ENCODE results near the gene TNRC6A. TPM values are rescaled to one million over a fixed set of nuclear protein-coding genes. Genes with fewer than 3 reads are reported as not detected.

Gene TNRC6A
- total and polyA plus RNA-seq, 10 of the 15 experiments (the other 5 are each of a cell fraction or from before 2014, with no cell fraction given), result 4.6 to 41.3 (median 29.7) TPM

DNA sequence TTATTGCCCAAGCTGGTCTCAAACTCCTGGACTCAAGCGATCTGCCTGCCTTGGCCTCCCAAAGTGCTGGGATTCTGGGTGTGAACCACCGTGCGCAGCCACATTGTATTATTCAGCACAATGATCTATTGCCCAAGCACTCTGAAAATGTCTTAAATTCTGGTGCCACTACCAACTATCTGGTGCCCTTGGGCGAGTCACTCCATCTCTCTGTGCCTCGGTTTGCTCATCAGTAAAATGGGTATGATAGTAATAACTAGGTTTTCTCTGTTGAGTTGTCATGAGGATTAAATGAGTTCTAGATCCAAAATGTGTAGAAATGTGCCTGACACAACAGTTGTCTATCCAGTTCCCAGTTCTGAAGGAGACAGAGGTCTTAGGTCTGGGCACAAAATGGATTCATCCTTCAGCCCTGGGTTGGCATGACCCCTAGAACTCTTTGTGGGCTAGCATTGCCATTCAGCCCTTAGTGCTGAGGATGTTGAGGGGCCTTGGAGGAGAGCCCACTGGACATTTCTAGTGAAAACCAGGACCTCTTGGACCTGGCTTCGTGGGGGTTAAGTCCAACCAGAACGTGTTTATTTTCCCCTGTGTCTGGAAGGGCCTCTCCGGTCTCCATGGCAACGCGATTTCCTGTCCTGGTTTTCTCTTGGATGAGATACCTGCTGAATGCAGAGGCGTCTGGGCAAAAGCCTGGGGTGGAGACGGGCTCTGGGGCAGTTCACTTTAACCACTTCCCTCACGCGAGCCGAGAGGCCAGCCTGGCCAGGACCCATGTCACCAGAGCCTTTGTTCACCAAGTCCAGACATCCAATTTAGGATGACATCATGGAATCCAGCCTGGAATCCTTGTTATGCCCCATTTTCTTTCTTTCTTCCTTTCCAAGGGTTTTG, 43.7 kb upstream of the TNRC6A start:
- Histone ChIP-seq H3K27me3 (replicated peaks in 1 of 2; ENCODE audit: control insufficient read depth in 2 of 2, insufficient read depth in 2 of 2, low read length in 1 of 2) (no peaks in the 10 kb centered on the region), H3K79me2 (ENCODE audit: control insufficient read depth, insufficient read depth, low read length) (no peaks in the 10 kb centered on the region), H3K9ac (ENCODE audit: control insufficient read depth, insufficient read depth, low read length) (no peak overlapping the region), H3K4me3 (no peak overlapping the region), H2AFZ (ENCODE audit: control insufficient read depth, low read depth, low read length) (no peak overlapping the region), H3K4me2 (ENCODE audit: control insufficient read depth, insufficient read depth) (no peak overlapping the region), H3K27ac (ENCODE audit: control insufficient read depth, insufficient read depth) (no peak overlapping the region), H3K36me3 (ENCODE audit: control insufficient read depth in 2 of 2, insufficient read depth in 2 of 2, low read length in 1 of 2) (no peaks in the 10 kb centered on the region), H3K9me3 (replicated peaks; ENCODE audit: control insufficient read depth, insufficient read depth, low read length) (no peaks in the 10 kb centered on the region), H3K4me1 (ENCODE audit: control insufficient read depth, insufficient read depth, low read length) (no peaks in the 10 kb centered on the region), H4K20me1 (ENCODE audit: control insufficient read depth, insufficient read depth) (no peaks in the 10 kb centered on the region)
- 33% methylated on average over 15 of the region's 15 CpGs for WGBS (ENCODE audit: insufficient coverage, insufficient replicate concordance, low lambda C conversion rate, missing lambda C conversion rate)
- ChIA-PET CTCF (interaction anchor here (2.3 kb wide), 1 partner anchor 168 kb away, joined by 5 read pairs; no protein-coding TSS in a partner anchor), SMC1A (ENCODE audit: uncharacterized antibody, unreplicated experiment) (no interaction called here), POLR2A (no interaction called here), RAD21 (ENCODE audit: unreplicated experiment) (no interaction called here)
- BruUV-seq (replicated peaks), result no TSS peak
- ATAC-seq (no peak), FAIRE-seq (no peak), DNase-seq (ENCODE audit: low read depth, low spot score) (no peak)
- intact Hi-C loops (cut with micrococcal nuclease; ENCODE audit: unreplicated experiment), result loop anchor here (10.0 kb wide), 1 partner anchor 101 kb away; no protein-coding TSS in a partner anchor
- TF ChIP-seq, protein P1, sequence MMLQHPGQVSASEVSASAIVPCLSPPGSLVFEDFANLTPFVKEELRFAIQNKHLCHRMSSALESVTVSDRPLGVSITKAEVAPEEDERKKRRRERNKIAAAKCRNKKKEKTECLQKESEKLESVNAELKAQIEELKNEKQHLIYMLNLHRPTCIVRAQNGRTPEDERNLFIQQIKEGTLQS (IDR thresholded peaks at IDR 0.05; ENCODE audit: borderline replicate concordance, extremely low read depth, low read depth, low read length), result no peak
- no peak for TF ChIP-seq BCL11A (IDR thresholded peaks at IDR 0.05; ENCODE audit: low read depth, low read length)
- no peak for TF ChIP-seq POLR2AphosphoS2 (IDR thresholded peaks at IDR 0.05; ENCODE audit: low read depth, low read length)
- TF ChIP-seq HDGF (IDR thresholded peaks at IDR 0.05), result no peak
- TF ChIP-seq TCF12 (IDR thresholded peaks at IDR 0.05; ENCODE audit: low read depth, low read length), result no peak
- TF ChIP-seq IKZF1 (conservative IDR thresholded peaks at IDR 0.05), result no peak
- no peak for TF ChIP-seq ZNF384 (IDR thresholded peaks at IDR 0.05; ENCODE audit: borderline replicate concordance, low read depth, low read length)
- TF ChIP-seq SMARCA5 (IDR thresholded peaks at IDR 0.05), result no peak
- no peak for TF ChIP-seq IKZF2 (IDR thresholded peaks at IDR 0.05)
- no peak for TF ChIP-seq IRF4 (IDR thresholded peaks at IDR 0.05; ENCODE audit: low read depth, low read length)
- TF ChIP-seq BACH1 (IDR thresholded peaks at IDR 0.05; ENCODE audit: borderline replicate concordance), result no peak
- TF ChIP-seq, protein P2, sequence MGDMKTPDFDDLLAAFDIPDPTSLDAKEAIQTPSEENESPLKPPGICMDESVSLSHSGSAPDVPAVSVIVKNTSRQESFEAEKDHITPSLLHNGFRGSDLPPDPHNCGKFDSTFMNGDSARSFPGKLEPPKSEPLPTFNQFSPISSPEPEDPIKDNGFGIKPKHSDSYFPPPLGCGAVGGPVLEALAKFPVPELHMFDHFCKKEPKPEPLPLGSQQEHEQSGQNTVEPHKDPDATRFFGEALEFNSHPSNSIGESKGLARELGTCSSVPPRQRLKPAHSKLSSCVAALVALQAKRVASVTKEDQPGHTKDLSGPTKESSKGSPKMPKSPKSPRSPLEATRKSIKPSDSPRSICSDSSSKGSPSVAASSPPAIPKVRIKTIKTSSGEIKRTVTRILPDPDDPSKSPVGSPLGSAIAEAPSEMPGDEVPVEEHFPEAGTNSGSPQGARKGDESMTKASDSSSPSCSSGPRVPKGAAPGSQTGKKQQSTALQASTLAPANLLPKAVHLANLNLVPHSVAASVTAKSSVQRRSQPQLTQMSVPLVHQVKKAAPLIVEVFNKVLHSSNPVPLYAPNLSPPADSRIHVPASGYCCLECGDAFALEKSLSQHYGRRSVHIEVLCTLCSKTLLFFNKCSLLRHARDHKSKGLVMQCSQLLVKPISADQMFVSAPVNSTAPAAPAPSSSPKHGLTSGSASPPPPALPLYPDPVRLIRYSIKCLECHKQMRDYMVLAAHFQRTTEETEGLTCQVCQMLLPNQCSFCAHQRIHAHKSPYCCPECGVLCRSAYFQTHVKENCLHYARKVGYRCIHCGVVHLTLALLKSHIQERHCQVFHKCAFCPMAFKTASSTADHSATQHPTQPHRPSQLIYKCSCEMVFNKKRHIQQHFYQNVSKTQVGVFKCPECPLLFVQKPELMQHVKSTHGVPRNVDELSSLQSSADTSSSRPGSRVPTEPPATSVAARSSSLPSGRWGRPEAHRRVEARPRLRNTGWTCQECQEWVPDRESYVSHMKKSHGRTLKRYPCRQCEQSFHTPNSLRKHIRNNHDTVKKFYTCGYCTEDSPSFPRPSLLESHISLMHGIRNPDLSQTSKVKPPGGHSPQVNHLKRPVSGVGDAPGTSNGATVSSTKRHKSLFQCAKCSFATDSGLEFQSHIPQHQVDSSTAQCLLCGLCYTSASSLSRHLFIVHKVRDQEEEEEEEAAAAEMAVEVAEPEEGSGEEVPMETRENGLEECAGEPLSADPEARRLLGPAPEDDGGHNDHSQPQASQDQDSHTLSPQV (IDR thresholded peaks at IDR 0.05), result no peak
- no peak for TF ChIP-seq CHD1 (IDR thresholded peaks at IDR 0.05; ENCODE audit: low read depth, low read length)
- TF ChIP-seq, protein P3, sequence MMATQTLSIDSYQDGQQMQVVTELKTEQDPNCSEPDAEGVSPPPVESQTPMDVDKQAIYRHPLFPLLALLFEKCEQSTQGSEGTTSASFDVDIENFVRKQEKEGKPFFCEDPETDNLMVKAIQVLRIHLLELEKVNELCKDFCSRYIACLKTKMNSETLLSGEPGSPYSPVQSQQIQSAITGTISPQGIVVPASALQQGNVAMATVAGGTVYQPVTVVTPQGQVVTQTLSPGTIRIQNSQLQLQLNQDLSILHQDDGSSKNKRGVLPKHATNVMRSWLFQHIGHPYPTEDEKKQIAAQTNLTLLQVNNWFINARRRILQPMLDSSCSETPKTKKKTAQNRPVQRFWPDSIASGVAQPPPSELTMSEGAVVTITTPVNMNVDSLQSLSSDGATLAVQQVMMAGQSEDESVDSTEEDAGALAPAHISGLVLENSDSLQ (IDR thresholded peaks at IDR 0.05), result no peak
- TF ChIP-seq FOXK2 (IDR thresholded peaks at IDR 0.05), result no peak
- no peak for TF ChIP-seq YY1 (IDR thresholded peaks at IDR 0.05; ENCODE audit: low read depth, low read length)
- no peak for TF ChIP-seq HDAC2 (IDR thresholded peaks at IDR 0.05)
- TF ChIP-seq RAD21 (IDR thresholded peaks at IDR 0.05; ENCODE audit: insufficient read depth, low read depth, low read length), result no peak
- TF ChIP-seq CBX5 (IDR thresholded peaks at IDR 0.05; ENCODE audit: low read depth), result no peak
- in situ Hi-C loops (cut with MboI), result no loop called here
